ENCODE data around the gene CCNG1.
A peak's percentile ranks its signal among the peaks of the same experiment; 100 is the strongest.
"Not testable (repeated sequence)": the region's sequence is repeated elsewhere in the genome, so short reads cannot be mapped to it uniquely, and the experiment has no call there.

The CCNG1 gene
- total RNA-seq, result 32.5 to 94.0 (median 62.1) reads per million in 17 experiments

- peak; percentile 96 to 98 (median 98) for DNase-seq
These were observed at the start of gene CCNG1 for GRCh38 chr5:163437309-163438182. Gene CCNG1, plus strand, starts transcription at chr5:163437595. Its CDS starts 1,662 bp downstream, at chr5:163439257.

GRCh38 chr5:163395792-163396191, 41.6 kb upstream of the CCNG1 start:
- DNase-seq, result no peak

GRCh38 chr5:163396818-163397340, 40.5 kb upstream of the CCNG1 start:
- DNase-seq, result peak; percentile 30 to 79 (median 62)

GRCh38 chr5:163397354-163397753, 40.0 kb upstream of the CCNG1 start:
- no peak for DNase-seq

GRCh38 chr5:163399923-163400322, 37.5 kb upstream of the CCNG1 start:
- no peak for DNase-seq

- DNase-seq, result no peak
These were observed 36.1 kb upstream of the CCNG1 start for GRCh38 chr5:163401271-163401670.

- no peak for DNase-seq
These were observed 35.4 kb upstream of the CCNG1 start for GRCh38 chr5:163402007-163402406.

GRCh38 chr5:163404364-163405173, 32.8 kb upstream of the CCNG1 start:
- no peak for DNase-seq

GRCh38 chr5:163407034-163407655, 30.2 kb upstream of the CCNG1 start:
- DNase-seq, result peak; percentile 37 to 65 (median 61)

GRCh38 chr5:163408311-163408923, 29.0 kb upstream of the CCNG1 start:
- peak; percentile 73 to 81 (median 74) for DNase-seq

GRCh38 chr5:163409384-163409783, 28.0 kb upstream of the CCNG1 start:
- DNase-seq, result no peak

GRCh38 chr5:163410505-163410904, 26.9 kb upstream of the CCNG1 start:
- no peak for DNase-seq

- not testable (repeated sequence) for DNase-seq
These were observed 21.7 kb upstream of the CCNG1 start for GRCh38 chr5:163415673-163416072.

- no peak for DNase-seq
These were observed 12.6 kb upstream of the CCNG1 start for GRCh38 chr5:163424836-163425235.

- DNase-seq, result peak; percentile 20 to 53 (median 40)
These were observed 11.3 kb upstream of the CCNG1 start for GRCh38 chr5:163426128-163426527.

- DNase-seq, result no peak
These were observed 4.9 kb upstream of the CCNG1 start for GRCh38 chr5:163432544-163432943.

- no peak for DNase-seq
These were observed 4.1 kb upstream of the CCNG1 start for GRCh38 chr5:163433271-163433670.

- peak in 3 of 4 experiments; percentile 7 to 22 (median 18) for DNase-seq
These were observed 3.0 kb upstream of the CCNG1 start for GRCh38 chr5:163434401-163434866.

GRCh38 chr5:163436515-163436914, 880 bp upstream of the CCNG1 start:
- no peak for DNase-seq

GRCh38 chr5:163437011-163437308, 435 bp upstream of the CCNG1 start:
- DNase-seq, result no peak

GRCh38 chr5:163439092-163439425, 1.7 kb downstream of the CCNG1 start:
- peak in 2 of 4 experiments; percentile 7 to 9 for DNase-seq

- no peak for DNase-seq
These were observed 3.6 kb downstream of the CCNG1 start for GRCh38 chr5:163440954-163441353.
